Testis (tissue), 3 donors: ENCODE measurements around the gene PPP1R12B. TPM values are rescaled to one million over a fixed set of nuclear protein-coding genes. Genes with fewer than 3 reads are reported as not detected.
A peak's percentile ranks its signal among the peaks of the same experiment; 100 is the strongest.
"Not testable (repeated sequence)": the region's sequence is repeated elsewhere in the genome, so short reads cannot be mapped to it uniquely, and the experiment has no call there.

ENCODE experiments used
- DNase-seq: peaks from one replicate; pipeline ENCODE4 v3.0.0-alpha.2; 2019
- H3K27ac ChIP-seq, 2 donors: fragments of 200-600 bp; sonication (generic); one replicate each; pipeline ENCODE4 v1.5.1; 2019
- H3K27me3 ChIP-seq: fragments of 200-600 bp; sonication (generic); one replicate; pipeline ENCODE4 v1.5.1; 2019
- H3K36me3 ChIP-seq: fragments of 200-600 bp; sonication (generic); one replicate; pipeline ENCODE4 v1.5.1; 2017; ENCODE audit warnings: low read depth; ENCODE audit errors: missing control alignments
- H3K4me1 ChIP-seq: fragments of 200-600 bp; sonication (generic); one replicate; pipeline ENCODE4 v1.5.1; 2019
- H3K4me3 ChIP-seq, 2 donors: fragments of 200-600 bp; sonication (generic); one replicate each; pipeline ENCODE4 v1.5.1; 2017 to 2019
- H3K9me3 ChIP-seq: fragments of 200-600 bp; sonication (generic); one replicate; pipeline ENCODE4 v1.5.1; 2017
- POLR2A ChIP-seq: fragments of 450-650 bp; IDR thresholded peaks from one replicate; pipeline ENCODE4 v1.6.1; 2017; ENCODE audit warnings: antibody characterized with exemption, mild to moderate bottlenecking, moderate library complexity
- WGBS, 2 donors: methylation state at CpG; one replicate each; pipeline ENCODE4 v1.1.5; 2018; 5-methylcytosine and 5-hydroxymethylcytosine counted together
- intact Hi-C: fragments of 100-400 bp; cut with DNase I; formaldehyde crosslinking; loops from one replicate; pipeline ENCODE4 v1.15.1; 2023; ENCODE audit warnings: low total_unique reads
- polyA plus RNA-seq: library from polyadenylated mRNA; stranded (reverse); fragments of 350-450 nt; fragmentation: Illumina TruSeq; extraction: RNeasy Lipid Tissue Mini Kit (QIAGEN cat#74804); gene quantifications from one replicate; pipeline ENCODE4 v1.2.3, GENCODE V29; 2014; ENCODE audit warnings: low read depth, low replicate concordance; ENCODE audit not compliant: insufficient read depth
- total RNA-seq, 2 donors: library from RNA; depleted of rRNA; stranded (reverse); fragments of >200 nt; gene quantifications; one replicate each; pipeline ENCODE4 v1.2.3, GENCODE V29; 2016
- TF ChIP-seq, protein P1 (sequence below), 3 experiments: fragments of 450-650 bp in 2 of 3; fragments of 200-600 bp in 1 of 3; sonication (generic) in 1 of 3; IDR thresholded peaks; one replicate each; pipeline ENCODE4 v1.5.1; 2016 to 2019; ENCODE audit warnings: antibody characterized with exemption in 3 of 3, mild to moderate bottlenecking in 2 of 3, moderate library complexity in 1 of 3

PPP1R12B gene
- total and polyA plus RNA-seq, 3 donors from 2014 or later = 32.6 to 61.2 (median 54.6) TPM

DNA sequence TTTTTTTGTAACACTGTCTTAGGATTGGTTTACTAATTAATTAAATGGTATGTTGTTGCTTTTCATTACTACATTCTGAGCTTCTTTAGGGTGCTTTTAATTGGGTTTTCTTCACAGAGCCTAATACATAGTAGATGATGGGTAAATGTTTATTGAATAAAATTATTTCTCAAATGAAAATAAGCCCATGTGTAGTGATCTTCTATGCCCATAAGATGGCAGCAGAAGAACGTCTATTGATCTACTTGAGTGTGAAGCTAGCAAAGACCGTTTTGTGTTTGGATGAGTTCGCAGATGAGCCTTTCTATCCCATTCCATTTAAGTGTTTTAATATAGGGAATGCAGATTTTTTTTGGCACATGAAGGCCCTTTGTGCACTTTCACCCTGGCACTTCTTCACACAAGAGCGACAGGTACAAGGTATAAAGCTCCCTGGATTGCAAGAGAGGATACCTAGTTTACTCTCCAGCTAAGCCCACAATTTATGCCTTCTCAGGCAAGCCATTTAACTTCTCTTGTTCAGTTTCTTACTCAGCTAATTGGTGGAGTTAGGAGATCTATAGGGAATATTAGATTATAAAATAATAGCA lies 115.7 kb downstream of the PPP1R12B start:
- H3K4me1 ChIP-seq, H3K9me3 ChIP-seq, DNase-seq, H3K27me3 ChIP-seq, H3K4me3 ChIP-seq, intact Hi-C loops, H3K36me3 ChIP-seq, H3K27ac ChIP-seq: not testable (repeated sequence)
- WGBS, 2 donors = 39 to 59% methylated on average over 4 of the region's 4 CpGs
- TF ChIP-seq, protein P1, sequence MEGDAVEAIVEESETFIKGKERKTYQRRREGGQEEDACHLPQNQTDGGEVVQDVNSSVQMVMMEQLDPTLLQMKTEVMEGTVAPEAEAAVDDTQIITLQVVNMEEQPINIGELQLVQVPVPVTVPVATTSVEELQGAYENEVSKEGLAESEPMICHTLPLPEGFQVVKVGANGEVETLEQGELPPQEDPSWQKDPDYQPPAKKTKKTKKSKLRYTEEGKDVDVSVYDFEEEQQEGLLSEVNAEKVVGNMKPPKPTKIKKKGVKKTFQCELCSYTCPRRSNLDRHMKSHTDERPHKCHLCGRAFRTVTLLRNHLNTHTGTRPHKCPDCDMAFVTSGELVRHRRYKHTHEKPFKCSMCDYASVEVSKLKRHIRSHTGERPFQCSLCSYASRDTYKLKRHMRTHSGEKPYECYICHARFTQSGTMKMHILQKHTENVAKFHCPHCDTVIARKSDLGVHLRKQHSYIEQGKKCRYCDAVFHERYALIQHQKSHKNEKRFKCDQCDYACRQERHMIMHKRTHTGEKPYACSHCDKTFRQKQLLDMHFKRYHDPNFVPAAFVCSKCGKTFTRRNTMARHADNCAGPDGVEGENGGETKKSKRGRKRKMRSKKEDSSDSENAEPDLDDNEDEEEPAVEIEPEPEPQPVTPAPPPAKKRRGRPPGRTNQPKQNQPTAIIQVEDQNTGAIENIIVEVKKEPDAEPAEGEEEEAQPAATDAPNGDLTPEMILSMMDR (IDR thresholded peaks at IDR 0.05) = peak; percentile 23 to 65 (median 54)

DNA sequence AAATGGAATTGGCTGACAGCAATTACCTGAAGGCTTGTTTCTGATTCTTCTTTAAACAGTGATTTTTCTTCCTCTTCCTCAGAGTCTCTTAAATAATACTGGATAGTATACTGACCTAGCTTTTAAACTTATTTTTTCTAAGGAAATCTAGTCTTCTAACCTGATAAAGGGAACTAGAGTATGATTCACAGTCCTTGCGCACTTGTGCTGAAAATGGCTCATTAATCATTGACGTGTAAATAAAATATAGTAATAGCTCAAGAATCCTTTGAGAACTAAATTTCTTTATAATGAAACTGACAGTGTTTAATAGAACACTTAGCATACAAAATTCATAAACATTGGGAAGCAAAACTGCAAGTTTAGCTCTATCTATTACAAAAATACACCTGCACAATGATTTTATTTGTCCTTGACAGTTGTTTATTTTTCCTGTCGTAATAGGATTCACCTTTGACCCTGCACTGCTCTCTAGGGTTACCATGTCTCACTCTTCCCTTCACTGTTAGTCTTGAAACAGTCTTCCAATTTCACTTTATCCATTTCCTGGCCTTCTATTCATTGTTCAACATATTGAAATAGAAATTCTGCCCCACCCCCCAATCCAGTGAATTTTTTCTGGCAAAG lies 117.3 kb downstream of the PPP1R12B start:
- intact Hi-C loops = not testable (repeated sequence)

DNA sequence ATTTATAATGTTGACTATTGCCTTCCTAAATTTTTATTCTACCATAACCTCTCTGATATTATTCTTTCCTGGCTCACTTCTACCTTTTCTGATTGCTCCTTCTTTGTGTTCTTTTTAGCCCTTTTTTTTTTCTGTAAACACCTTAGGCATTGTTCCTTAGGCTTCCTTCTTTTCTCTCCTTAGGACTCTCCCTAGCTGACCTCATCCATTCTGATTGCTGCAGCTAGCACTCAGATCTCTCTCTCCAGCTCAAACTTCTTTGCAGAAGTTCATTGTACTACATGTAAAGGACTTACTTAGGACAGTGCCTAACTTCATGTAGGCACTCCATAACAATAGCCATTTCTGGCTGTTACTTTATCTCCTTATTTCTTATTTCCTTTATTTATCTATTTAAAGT lies 117.8 kb downstream of the PPP1R12B start:
- intact Hi-C loops = not testable (repeated sequence)

More for the DNA sequence above, 117.3 kb downstream of the PPP1R12B start:
- H3K4me3 ChIP-seq, H3K4me1 ChIP-seq, H3K27me3 ChIP-seq, H3K36me3 ChIP-seq, H3K9me3 ChIP-seq, DNase-seq, H3K27ac ChIP-seq: not testable (repeated sequence)
- WGBS, 2 donors = 67 to 77% methylated on average over 3 of the region's 3 CpGs

DNA sequence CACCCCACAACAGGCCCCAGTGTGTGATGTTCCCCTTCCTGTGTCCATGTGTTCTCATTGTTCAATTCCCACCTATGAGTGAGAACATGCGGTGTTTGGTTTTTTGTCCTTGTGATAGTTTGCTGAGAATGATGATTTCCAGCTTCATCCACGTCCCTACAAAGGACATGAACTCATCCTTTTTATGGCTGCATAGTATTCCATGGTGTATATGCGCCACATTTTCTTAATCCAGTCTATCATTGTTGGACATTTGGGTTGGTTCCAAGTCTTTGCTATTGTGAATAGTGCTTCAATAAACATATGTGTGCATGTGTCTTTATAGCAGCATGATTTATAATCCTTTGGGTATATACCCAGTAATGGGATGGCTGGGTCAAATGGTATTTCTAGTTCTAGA lies 118.9 kb downstream of the PPP1R12B start:
- intact Hi-C loops, DNase-seq, H3K4me1 ChIP-seq, H3K36me3 ChIP-seq, H3K4me3 ChIP-seq, H3K27me3 ChIP-seq, H3K27ac ChIP-seq, H3K9me3 ChIP-seq: not testable (repeated sequence)
- 98 to 100% methylated on average over 2 to 3 of the region's 3 CpGs for WGBS, 2 donors

More for the DNA sequence above, 117.8 kb downstream of the PPP1R12B start:
- not testable (repeated sequence) for H3K4me3 ChIP-seq, DNase-seq, H3K36me3 ChIP-seq, H3K4me1 ChIP-seq, H3K27ac ChIP-seq, H3K27me3 ChIP-seq, H3K9me3 ChIP-seq

DNA sequence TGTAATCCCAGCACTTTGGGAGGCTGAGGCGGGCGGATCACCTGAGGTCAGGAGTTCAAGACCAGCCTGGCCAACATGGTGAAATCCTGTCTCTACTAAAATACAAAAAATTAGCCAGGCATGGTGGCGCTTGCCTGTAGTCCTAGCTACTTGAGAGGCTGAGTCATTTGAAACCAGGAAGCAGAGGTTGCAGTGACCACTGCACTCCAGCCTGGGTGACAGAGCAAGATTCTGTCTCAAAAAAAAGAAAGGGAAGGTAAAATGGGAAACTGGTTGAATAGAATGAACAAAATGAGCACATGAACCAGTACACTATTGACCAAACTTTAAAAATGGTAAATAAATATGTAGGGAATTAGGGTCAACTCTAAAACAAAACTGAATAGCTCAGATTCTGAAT lies 120.2 kb downstream of the PPP1R12B start:
- intact Hi-C loops, H3K4me1 ChIP-seq, H3K27ac ChIP-seq, H3K4me3 ChIP-seq, H3K27me3 ChIP-seq, DNase-seq, H3K9me3 ChIP-seq, H3K36me3 ChIP-seq: not testable (repeated sequence)
- WGBS, 2 donors = 94 to 96% methylated on average over 3 of the region's 3 CpGs

DNA sequence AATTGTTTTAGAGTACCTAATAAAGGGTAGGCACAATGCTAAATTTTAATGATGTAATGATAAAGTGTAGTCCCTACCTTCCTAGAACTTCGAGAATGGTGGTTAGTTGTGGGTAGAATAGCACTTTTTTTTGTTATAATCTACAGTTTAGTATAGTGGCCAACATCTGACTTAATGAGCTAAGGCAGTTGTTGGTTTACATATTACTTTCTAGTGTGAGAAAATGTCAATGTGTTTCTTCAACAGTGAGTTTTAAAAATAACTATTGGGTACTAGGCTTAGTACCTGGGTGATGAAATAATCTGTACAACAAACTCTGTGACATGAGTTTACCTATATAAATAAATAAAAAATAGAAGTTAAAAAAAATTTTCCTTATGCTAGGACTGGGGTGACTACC lies 120.6 kb downstream of the PPP1R12B start:
- H3K9me3 ChIP-seq, H3K4me1 ChIP-seq, H3K27ac ChIP-seq, H3K4me3 ChIP-seq, H3K27me3 ChIP-seq, H3K36me3 ChIP-seq, DNase-seq, intact Hi-C loops: not testable (repeated sequence)
- WGBS, 2 donors = 92 to 94% methylated on average over 1 of the region's 1 CpG

DNA sequence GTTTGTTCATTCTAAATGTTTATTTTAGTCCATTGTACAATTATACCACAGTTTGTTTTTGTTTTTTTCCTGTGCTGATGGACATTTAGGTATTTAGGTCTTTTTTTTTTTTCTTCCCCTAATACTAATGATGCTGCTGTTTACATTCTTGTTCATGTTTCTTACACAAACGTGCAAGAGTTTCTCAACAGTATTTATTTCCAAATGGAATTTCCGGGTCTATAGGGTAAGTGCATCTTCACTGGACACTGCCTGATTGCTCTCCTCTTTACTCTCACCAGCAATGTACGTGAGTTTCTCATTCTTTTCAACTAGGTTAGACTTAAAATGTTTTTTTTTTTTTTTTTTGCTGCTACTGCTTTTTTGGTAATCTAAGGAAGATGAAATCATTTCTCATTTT lies 122.7 kb downstream of the PPP1R12B start:
- H3K4me1 ChIP-seq = no peaks in the 10 kb centered on the region
- no peak for DNase-seq
- H3K9me3 ChIP-seq = no peaks in the 10 kb centered on the region
- no peak overlapping the region for H3K4me3 ChIP-seq
- 92 to 95% methylated on average over 3 of the region's 3 CpGs for WGBS, 2 donors
- H3K36me3 ChIP-seq = no peaks in the 10 kb centered on the region
- intact Hi-C loops = no loop called here
- TF ChIP-seq POLR2A = no peak
- TF ChIP-seq, protein P1 (IDR thresholded peaks at IDR 0.05) = no peak
- no peaks in the 10 kb centered on the region for H3K27me3 ChIP-seq
- H3K27ac ChIP-seq = no peak overlapping the region

DNA sequence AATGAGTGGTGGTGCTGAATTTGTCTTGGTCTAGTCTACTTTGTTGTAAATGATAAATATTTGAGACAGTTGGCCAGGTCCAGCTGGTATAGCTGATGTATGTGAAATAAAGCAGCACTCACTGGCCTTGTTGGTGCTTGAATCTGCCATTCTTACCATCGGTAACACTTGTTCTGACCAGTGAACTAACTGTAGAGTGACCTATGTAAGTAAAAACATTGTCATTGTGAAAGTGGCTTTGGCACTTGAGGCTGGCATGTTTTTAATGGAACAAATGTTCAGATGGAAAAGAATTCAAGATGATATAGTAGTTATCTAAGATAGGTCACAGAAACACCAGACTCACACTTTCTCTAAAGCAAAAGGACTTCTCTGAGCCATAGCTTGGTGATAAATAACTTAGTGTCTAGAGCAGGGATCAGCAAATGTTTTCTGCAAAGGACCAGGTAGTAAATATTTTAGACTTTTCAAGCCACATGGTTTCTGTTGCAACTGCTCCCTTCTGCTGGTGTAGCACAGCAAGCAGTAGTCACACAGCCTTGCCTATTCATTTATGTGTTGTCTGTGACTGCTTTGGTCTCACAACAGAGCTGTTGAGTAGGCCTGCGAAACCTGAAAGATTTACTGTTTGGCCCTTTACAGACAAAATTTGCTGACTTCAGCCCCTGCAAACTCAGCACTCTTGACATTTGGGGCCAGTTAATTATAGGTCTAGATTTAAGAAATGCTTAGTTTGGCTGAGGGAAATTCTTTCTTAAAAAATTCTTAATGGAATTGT lies 124.0 kb downstream of the PPP1R12B start:
- 75 to 97% methylated on average over 2 of the region's 2 CpGs for WGBS, 2 donors
- H3K27ac ChIP-seq, H3K4me3 ChIP-seq, intact Hi-C loops, H3K27me3 ChIP-seq, H3K9me3 ChIP-seq, H3K4me1 ChIP-seq, DNase-seq, H3K36me3 ChIP-seq: not testable (repeated sequence)

DNA sequence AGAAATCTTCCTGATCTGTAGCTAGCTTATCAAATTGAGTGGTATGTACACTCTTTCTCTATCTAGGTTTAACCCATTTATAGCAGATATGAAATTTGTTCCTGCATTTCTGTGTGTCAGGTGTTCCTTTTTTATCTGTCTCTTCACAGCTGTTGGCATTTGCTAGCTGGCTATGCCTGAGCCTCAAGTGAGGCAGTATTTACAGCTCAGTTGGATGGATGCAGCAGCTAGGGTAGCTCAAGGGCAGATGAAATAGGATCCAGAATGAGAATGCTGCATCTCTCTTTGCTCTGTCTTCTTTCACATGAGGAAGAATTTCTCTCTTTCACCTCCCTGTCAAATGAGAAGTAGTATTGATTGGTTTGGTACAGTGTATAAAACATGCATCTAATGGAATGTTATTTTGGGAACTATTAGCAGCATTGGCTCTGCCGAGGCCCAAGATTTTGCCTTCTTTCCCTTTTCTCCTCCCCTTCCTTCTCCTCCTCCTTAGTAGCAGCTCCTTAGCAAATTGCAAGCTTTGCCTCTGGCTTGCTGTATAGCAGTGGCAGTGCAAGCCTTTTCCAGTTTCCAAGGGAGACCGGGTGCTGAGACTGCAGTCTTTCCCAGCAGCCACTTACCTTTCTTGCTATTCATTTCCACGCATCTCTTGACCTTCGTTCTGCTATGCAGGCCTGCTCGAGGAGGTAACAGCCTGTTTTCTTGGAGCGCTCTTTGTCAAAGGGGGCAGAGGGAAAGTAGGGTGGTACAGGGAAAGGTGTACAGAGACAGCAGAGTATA lies 125.0 kb downstream of the PPP1R12B start:
- intact Hi-C loops, H3K27me3 ChIP-seq, H3K36me3 ChIP-seq, H3K27ac ChIP-seq, H3K4me1 ChIP-seq, H3K4me3 ChIP-seq, DNase-seq, H3K9me3 ChIP-seq: not testable (repeated sequence)
- 79 to 89% methylated on average over 6 of the region's 6 CpGs for WGBS, 2 donors
